Nephron progenitor cell (in vitro differentiated cells): ENCODE results near the gene SYNPR.

Experiments
- DNase-seq: peaks from one replicate; pipeline ENCODE4 v3.0.0; 2021
- H3K27ac Mint-ChIP-seq: 2 replicates; pipeline ENCODE4 v1.8.0; 2021; ENCODE audit warnings: mild to moderate bottlenecking, moderate library complexity, mixed read lengths
- H3K27me3 Mint-ChIP-seq: 2 replicates; pipeline ENCODE4 v1.8.0; 2021; ENCODE audit warnings: mild to moderate bottlenecking, low read depth, mixed read lengths; ENCODE audit not compliant: poor library complexity
- H3K36me3 Mint-ChIP-seq: 2 replicates; pipeline ENCODE4 v1.8.0; 2021; ENCODE audit warnings: low read depth, mixed read lengths
- H3K4me1 Mint-ChIP-seq: 2 replicates; pipeline ENCODE4 v1.8.0; 2021; ENCODE audit warnings: mixed read lengths
- H3K4me3 Mint-ChIP-seq: 2 replicates; pipeline ENCODE4 v1.8.0; 2021; ENCODE audit warnings: mild to moderate bottlenecking, moderate library complexity, mixed read lengths
- H3K9me3 Mint-ChIP-seq: 2 replicates; pipeline ENCODE4 v1.8.0; 2021; ENCODE audit warnings: mild to moderate bottlenecking, moderate library complexity, mixed read lengths
- TF ChIP-seq, protein P1 (sequence below): fragments of 200-600 bp; sonication (generic); IDR thresholded peaks from 2 replicates; pipeline ENCODE4 v1.5.0; 2021; ENCODE audit warnings: antibody characterized with exemption

The SYNPR gene

GRCh38 chr3:63308072-63308471 is 30.0 kb downstream of the SYNPR start:
- no peak for DNase-seq
- TF ChIP-seq, protein P1, sequence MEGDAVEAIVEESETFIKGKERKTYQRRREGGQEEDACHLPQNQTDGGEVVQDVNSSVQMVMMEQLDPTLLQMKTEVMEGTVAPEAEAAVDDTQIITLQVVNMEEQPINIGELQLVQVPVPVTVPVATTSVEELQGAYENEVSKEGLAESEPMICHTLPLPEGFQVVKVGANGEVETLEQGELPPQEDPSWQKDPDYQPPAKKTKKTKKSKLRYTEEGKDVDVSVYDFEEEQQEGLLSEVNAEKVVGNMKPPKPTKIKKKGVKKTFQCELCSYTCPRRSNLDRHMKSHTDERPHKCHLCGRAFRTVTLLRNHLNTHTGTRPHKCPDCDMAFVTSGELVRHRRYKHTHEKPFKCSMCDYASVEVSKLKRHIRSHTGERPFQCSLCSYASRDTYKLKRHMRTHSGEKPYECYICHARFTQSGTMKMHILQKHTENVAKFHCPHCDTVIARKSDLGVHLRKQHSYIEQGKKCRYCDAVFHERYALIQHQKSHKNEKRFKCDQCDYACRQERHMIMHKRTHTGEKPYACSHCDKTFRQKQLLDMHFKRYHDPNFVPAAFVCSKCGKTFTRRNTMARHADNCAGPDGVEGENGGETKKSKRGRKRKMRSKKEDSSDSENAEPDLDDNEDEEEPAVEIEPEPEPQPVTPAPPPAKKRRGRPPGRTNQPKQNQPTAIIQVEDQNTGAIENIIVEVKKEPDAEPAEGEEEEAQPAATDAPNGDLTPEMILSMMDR: no peak
- no peaks in the 10 kb centered on the region for H3K4me1 Mint-ChIP-seq
- no peaks in the 10 kb centered on the region for H3K36me3 Mint-ChIP-seq
- no peak overlapping the region for H3K27ac Mint-ChIP-seq
- H3K9me3 Mint-ChIP-seq: no peaks in the 10 kb centered on the region
- H3K27me3 Mint-ChIP-seq: peaks cover 54% of the 10 kb centered on the region
- no peak overlapping the region for H3K4me3 Mint-ChIP-seq

GRCh38 chr3:63309768-63310167 is 31.7 kb downstream of the SYNPR start:
- TF ChIP-seq, protein P1: no peak
- H3K27ac Mint-ChIP-seq: no peak overlapping the region
- peaks cover 58% of the 10 kb centered on the region for H3K27me3 Mint-ChIP-seq
- no peaks in the 10 kb centered on the region for H3K4me1 Mint-ChIP-seq
- peaks cover 5% of the 10 kb centered on the region for H3K9me3 Mint-ChIP-seq
- no peak overlapping the region for H3K4me3 Mint-ChIP-seq
- no peak for DNase-seq
- no peaks in the 10 kb centered on the region for H3K36me3 Mint-ChIP-seq

GRCh38 chr3:63323766-63324165 is 45.7 kb downstream of the SYNPR start:
- H3K4me1 Mint-ChIP-seq: peaks cover 7% of the 10 kb centered on the region
- H3K4me3 Mint-ChIP-seq: no peak overlapping the region
- H3K27ac Mint-ChIP-seq: no peak overlapping the region
- H3K36me3 Mint-ChIP-seq: no peaks in the 10 kb centered on the region
- no peak for DNase-seq
- H3K9me3 Mint-ChIP-seq: no peaks in the 10 kb centered on the region
- H3K27me3 Mint-ChIP-seq: no peaks in the 10 kb centered on the region
- TF ChIP-seq, protein P1: no peak

GRCh38 chr3:63324621-63325020 is 46.5 kb downstream of the SYNPR start:
- TF ChIP-seq, protein P1: no peak
- no peaks in the 10 kb centered on the region for H3K9me3 Mint-ChIP-seq
- DNase-seq: no peak
- no peaks in the 10 kb centered on the region for H3K27me3 Mint-ChIP-seq
- H3K36me3 Mint-ChIP-seq: no peaks in the 10 kb centered on the region
- H3K4me3 Mint-ChIP-seq: no peak overlapping the region
- H3K27ac Mint-ChIP-seq: no peak overlapping the region
- H3K4me1 Mint-ChIP-seq: peaks cover 7% of the 10 kb centered on the region

- TF ChIP-seq, protein P1: no peak
- Mint-ChIP-seq H3K9me3 (no peaks in the 10 kb centered on the region), H3K27ac (no peak overlapping the region), H3K36me3 (no peaks in the 10 kb centered on the region), H3K27me3 (no peaks in the 10 kb centered on the region), H3K4me1 (peaks cover 7% of the 10 kb centered on the region), H3K4me3 (no peak overlapping the region)
- DNase-seq: no peak
These were observed 47.3 kb downstream of the SYNPR start for GRCh38 chr3:63325386-63325785.

GRCh38 chr3:63328365-63328764 is 50.3 kb downstream of the SYNPR start:
- TF ChIP-seq, protein P1: no peak
- H3K9me3 Mint-ChIP-seq: no peaks in the 10 kb centered on the region
- no peaks in the 10 kb centered on the region for H3K36me3 Mint-ChIP-seq
- H3K27me3 Mint-ChIP-seq: no peaks in the 10 kb centered on the region
- no peak overlapping the region for H3K27ac Mint-ChIP-seq
- peaks cover 7% of the 10 kb centered on the region for H3K4me1 Mint-ChIP-seq
- no peak for DNase-seq
- H3K4me3 Mint-ChIP-seq: no peak overlapping the region
